GM23338 (cell line): ENCODE data around the gene ADAMTS17. TPM values are rescaled to one million over a fixed set of nuclear protein-coding genes. Genes with fewer than 3 reads are reported as not detected.

Experiments used
- ATAC-seq: fragments of 200-7000 bp; cut with Tn5 transposase; 3 replicates; pipeline ENCODE4 v1.9.1; 2020
- DNase-seq: peaks from one replicate; pipeline ENCODE4 v3.0.0-alpha.2; 2015; ENCODE audit warnings: low spot score
- H2AFZ ChIP-seq: fragments of 200-600 bp; sonication (generic); 2 replicates; pipeline ENCODE4 v1.8.0; 2016; ENCODE audit warnings: antibody characterized with exemption, mild to moderate bottlenecking, moderate library complexity
- H3F3A ChIP-seq: fragments of 200-600 bp; sonication (generic); replicated peaks from 2 replicates; pipeline ENCODE4 v1.8.0; 2017; ENCODE audit warnings: antibody characterized with exemption, mixed run types, low read depth
- H3K27ac ChIP-seq: fragments of 200-600 bp; sonication (generic); 2 replicates; pipeline ENCODE4 v1.6.1; 2016; ENCODE audit warnings: low read depth
- H3K27me3 ChIP-seq: fragments of 200-600 bp; sonication (generic); 2 replicates; pipeline ENCODE4 v1.8.0; 2016; ENCODE audit warnings: mild to moderate bottlenecking, mixed run types, moderate library complexity; ENCODE audit not compliant: insufficient read depth
- H3K36me3 ChIP-seq: fragments of 200-600 bp; sonication (generic); 2 replicates; pipeline ENCODE4 v1.8.0; 2016; ENCODE audit warnings: mild to moderate bottlenecking; ENCODE audit not compliant: insufficient read depth
- H3K4me1 ChIP-seq: fragments of 200-600 bp; sonication (generic); 2 replicates; pipeline ENCODE4 v1.8.0; 2016; ENCODE audit warnings: mild to moderate bottlenecking, moderate library complexity; ENCODE audit not compliant: insufficient read depth
- H3K4me2 ChIP-seq: fragments of 200-600 bp; sonication (generic); 2 replicates; pipeline ENCODE4 v1.7.1; 2017; ENCODE audit warnings: mixed run types
- H3K4me3 ChIP-seq: fragments of 200-600 bp; sonication (generic); 2 replicates; pipeline ENCODE4 v1.6.1; 2016; ENCODE audit warnings: mixed run types
- H3K79me2 ChIP-seq: fragments of 200-600 bp; sonication (generic); replicated peaks from 2 replicates; pipeline ENCODE4 v1.8.0; 2017; ENCODE audit warnings: mild to moderate bottlenecking; ENCODE audit not compliant: insufficient read depth
- H3K9me2 ChIP-seq: fragments of 200-600 bp; sonication (generic); 2 replicates; pipeline ENCODE4 v1.8.0; 2017; ENCODE audit not compliant: insufficient read depth
- H4K20me1 ChIP-seq: fragments of 200-600 bp; sonication (generic); replicated peaks from 2 replicates; pipeline ENCODE4 v1.8.0; 2017; ENCODE audit warnings: mild to moderate bottlenecking; ENCODE audit not compliant: insufficient read depth
- H3K27ac Mint-ChIP-seq: 2 replicates; pipeline ENCODE4 v1.8.0; 2020; ENCODE audit warnings: inconsistent platforms, mild to moderate bottlenecking, moderate library complexity, mixed read lengths
- H3K27me3 Mint-ChIP-seq: 3 replicates; pipeline ENCODE4 v1.8.0; 2022; ENCODE audit warnings: low read depth, mild to moderate bottlenecking, moderate library complexity, mixed read lengths, inconsistent platforms; ENCODE audit not compliant: insufficient read depth, poor library complexity
- H3K36me3 Mint-ChIP-seq: 3 replicates; pipeline ENCODE4 v1.8.0; 2021; ENCODE audit warnings: low read depth, mild to moderate bottlenecking, inconsistent platforms, moderate library complexity, mixed read lengths
- H3K4me1 Mint-ChIP-seq: 3 replicates; pipeline ENCODE4 v1.8.0; 2020; ENCODE audit warnings: mild to moderate bottlenecking, inconsistent platforms, mixed read lengths
- H3K4me3 Mint-ChIP-seq: 3 replicates; pipeline ENCODE4 v1.8.0; 2021; ENCODE audit warnings: moderate library complexity, mild to moderate bottlenecking, inconsistent platforms, mixed read lengths
- H3K9me3 Mint-ChIP-seq: 3 replicates; pipeline ENCODE4 v1.8.0; 2020; ENCODE audit warnings: moderate library complexity, mild to moderate bottlenecking, inconsistent platforms, mixed read lengths
- EZH2 ChIP-seq: fragments of 200-600 bp; sonication (generic); IDR thresholded peaks from one replicate; pipeline ENCODE4 v1.8.0; 2017; ENCODE audit warnings: antibody characterized with exemption, mild to moderate bottlenecking, low read depth; ENCODE audit not compliant: unreplicated experiment
- EZH2phosphoT487 ChIP-seq: fragments of 200-600 bp; sonication (generic); IDR thresholded peaks from one replicate; pipeline ENCODE4 v1.8.1; 2018; ENCODE audit warnings: antibody characterized with exemption; ENCODE audit not compliant: unreplicated experiment
- JUNB ChIP-seq: IDR thresholded peaks from one replicate; pipeline ENCODE4 v1.6.1; 2016; ENCODE audit warnings: antibody characterized with exemption; ENCODE audit not compliant: unreplicated experiment
- NANOG ChIP-seq: IDR thresholded peaks from 2 replicates; pipeline ENCODE4 v1.6.1; 2016; ENCODE audit warnings: antibody characterized with exemption, borderline replicate concordance
- POLR2AphosphoS5 ChIP-seq: IDR thresholded peaks from 2 replicates; pipeline ENCODE4 v1.6.1; 2016; ENCODE audit warnings: antibody characterized with exemption, low read depth
- STAT1 ChIP-seq: IDR thresholded peaks from one replicate; pipeline ENCODE4 v1.6.1; 2016; ENCODE audit warnings: antibody characterized with exemption; ENCODE audit not compliant: unreplicated experiment
- ZNF462 ChIP-seq: fragments of 250-450 bp; sonication (Bioruptor Pico); IDR thresholded peaks from 2 replicates; pipeline ENCODE4 v1.5.0; 2020; ENCODE audit warnings: mild to moderate bottlenecking, moderate library complexity
- polyA plus RNA-seq: library from polyadenylated mRNA; unstranded; fragments of >200 nt; fragmentation: Nextera tagmentation; extraction: Ambion mirVana; gene quantifications from 2 replicates; pipeline ENCODE4 v1.2.1, GENCODE V29; 2016
- total RNA-seq: library from RNA; depleted of rRNA; stranded (reverse); fragments of >200 nt; shearing (Covaris generic); gene quantifications from 2 replicates; pipeline ENCODE4 v1.2.3, GENCODE V29; 2014
- TF ChIP-seq, protein P1 (sequence below): IDR thresholded peaks from 2 replicates; pipeline ENCODE4 v1.6.1; 2016; ENCODE audit warnings: antibody characterized with exemption
- TF ChIP-seq, protein P2 (sequence below), 2 experiments: fragments of 200-600 bp in 1 of 2; sonication (generic) in 1 of 2; conservative IDR thresholded peaks; 2 replicates each; pipeline versions ENCODE4 v1.5.1 to v1.6.1; 2016 to 2017; ENCODE audit warnings: antibody characterized with exemption in 2 of 2, low read depth in 2 of 2, mild to moderate bottlenecking in 2 of 2, moderate library complexity in 1 of 2

The ADAMTS17 gene
- total and polyA plus RNA-seq, 2 experiments from 2014 or later, result 0.60 to 3.8 TPM

- Histone ChIP-seq H2AFZ (no peak overlapping the region), H3K4me1 (peaks cover 2% of the 10 kb centered on the region; the same call in 1 of the 2 replicates), H3K9me2 (0 out of 2 replicates have a peak, but pooled peaks cover 3% of the 10 kb centered on the region), H3K36me3 (no peaks in the 10 kb centered on the region), H3K27ac (no peak overlapping the region), H3F3A (peaks cover 5% of the 10 kb centered on the region; the same call in 1 of the 2 replicates), H4K20me1 (no peaks in the 10 kb centered on the region), H3K27me3 (no peaks in the 10 kb centered on the region), H3K4me3 (no peak overlapping the region), H3K79me2 (no peaks in the 10 kb centered on the region), H3K4me2 (no peak overlapping the region)
- TF ChIP-seq, protein P1, sequence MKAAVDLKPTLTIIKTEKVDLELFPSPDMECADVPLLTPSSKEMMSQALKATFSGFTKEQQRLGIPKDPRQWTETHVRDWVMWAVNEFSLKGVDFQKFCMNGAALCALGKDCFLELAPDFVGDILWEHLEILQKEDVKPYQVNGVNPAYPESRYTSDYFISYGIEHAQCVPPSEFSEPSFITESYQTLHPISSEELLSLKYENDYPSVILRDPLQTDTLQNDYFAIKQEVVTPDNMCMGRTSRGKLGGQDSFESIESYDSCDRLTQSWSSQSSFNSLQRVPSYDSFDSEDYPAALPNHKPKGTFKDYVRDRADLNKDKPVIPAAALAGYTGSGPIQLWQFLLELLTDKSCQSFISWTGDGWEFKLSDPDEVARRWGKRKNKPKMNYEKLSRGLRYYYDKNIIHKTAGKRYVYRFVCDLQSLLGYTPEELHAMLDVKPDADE, result no peak
- TF ChIP-seq ZNF462 (CRISPR knock-in tag) (no peak), POLR2AphosphoS5 (no peak), NANOG (no peak), STAT1 (no peak), EZH2phosphoT487 (no peak), EZH2 (no peak), JUNB (no peak)
- TF ChIP-seq, protein P2, sequence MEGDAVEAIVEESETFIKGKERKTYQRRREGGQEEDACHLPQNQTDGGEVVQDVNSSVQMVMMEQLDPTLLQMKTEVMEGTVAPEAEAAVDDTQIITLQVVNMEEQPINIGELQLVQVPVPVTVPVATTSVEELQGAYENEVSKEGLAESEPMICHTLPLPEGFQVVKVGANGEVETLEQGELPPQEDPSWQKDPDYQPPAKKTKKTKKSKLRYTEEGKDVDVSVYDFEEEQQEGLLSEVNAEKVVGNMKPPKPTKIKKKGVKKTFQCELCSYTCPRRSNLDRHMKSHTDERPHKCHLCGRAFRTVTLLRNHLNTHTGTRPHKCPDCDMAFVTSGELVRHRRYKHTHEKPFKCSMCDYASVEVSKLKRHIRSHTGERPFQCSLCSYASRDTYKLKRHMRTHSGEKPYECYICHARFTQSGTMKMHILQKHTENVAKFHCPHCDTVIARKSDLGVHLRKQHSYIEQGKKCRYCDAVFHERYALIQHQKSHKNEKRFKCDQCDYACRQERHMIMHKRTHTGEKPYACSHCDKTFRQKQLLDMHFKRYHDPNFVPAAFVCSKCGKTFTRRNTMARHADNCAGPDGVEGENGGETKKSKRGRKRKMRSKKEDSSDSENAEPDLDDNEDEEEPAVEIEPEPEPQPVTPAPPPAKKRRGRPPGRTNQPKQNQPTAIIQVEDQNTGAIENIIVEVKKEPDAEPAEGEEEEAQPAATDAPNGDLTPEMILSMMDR (conservative IDR thresholded peaks at IDR 0.05; ENCODE audit: low read depth in 2 of 2), result no peak
- H3K36me3 Mint-ChIP-seq, result peaks cover 13% of the 10 kb centered on the region; the same call in 2 of the 3 replicates
- H3K27me3 Mint-ChIP-seq, result peaks cover 14% of the 10 kb centered on the region
- H3K27ac Mint-ChIP-seq, result no peak overlapping the region
- H3K4me3 Mint-ChIP-seq, result no peak overlapping the region
- ATAC-seq (no peak), DNase-seq (no peak)
- H3K9me3 Mint-ChIP-seq, result peaks cover 17% of the 10 kb centered on the region
- peaks cover 27% of the 10 kb centered on the region for H3K4me1 Mint-ChIP-seq
These were observed 352.7 kb downstream of the ADAMTS17 start for GRCh38 chr15:99989095-99989494.
